Colon (tissue), 2 donors: ENCODE results near the gene SFN.
"Not testable (repeated sequence)": the region's sequence is repeated elsewhere in the genome, so short reads cannot be mapped to it uniquely, and the experiment has no call there.

Experiments used
- FAIRE-seq: peaks from 2 replicates; lab custom pipeline; 2012; peaks lifted over from hg19 to GRCh38; lab: Jason Lieb, UNC
- donor health status: control.
- donor health status: control.

SFN gene

DNA sequence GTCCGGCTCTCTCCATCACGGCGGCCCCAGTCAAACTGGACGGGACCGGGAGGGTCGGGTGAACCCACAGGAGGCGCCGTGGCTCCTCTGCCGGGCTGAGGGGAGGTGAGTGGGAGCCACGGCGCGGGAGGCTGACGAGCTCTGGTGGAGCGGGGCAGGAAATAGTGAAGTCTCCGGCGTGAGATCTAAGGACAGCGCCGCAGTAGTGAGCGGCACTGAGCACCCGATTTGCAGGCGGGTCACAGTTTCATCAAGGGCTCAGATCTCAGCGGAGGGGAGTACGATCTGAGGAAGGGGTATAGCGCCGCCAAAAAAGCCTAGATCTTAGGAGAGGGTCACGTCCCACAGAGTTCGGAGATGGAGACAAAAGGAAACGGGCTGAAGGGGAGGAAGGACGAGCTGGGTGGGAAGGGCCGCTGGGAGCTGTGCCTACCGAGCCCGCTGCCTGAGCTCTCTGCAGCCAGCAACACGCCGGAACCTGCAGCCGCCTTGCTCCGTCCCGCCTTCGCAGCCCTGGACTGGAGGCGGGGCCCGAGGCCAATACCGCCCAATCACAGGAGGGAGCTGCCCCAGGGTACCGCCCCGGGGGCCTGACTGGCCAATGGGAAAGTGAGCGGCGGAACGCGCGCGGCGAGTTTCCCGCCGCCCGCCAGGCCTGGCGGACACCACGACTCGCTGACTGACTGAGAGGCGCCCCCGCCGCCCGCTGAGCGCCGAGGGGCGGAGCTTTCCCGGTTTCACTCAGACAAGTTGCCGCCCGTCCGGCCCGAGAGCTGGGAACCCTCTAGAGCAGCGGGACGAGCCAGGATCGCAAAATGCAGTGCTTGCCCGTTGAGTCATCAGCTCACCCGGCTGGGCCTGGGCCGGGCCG, 1.9 kb downstream of the SFN start:
- no peak for FAIRE-seq

DNA sequence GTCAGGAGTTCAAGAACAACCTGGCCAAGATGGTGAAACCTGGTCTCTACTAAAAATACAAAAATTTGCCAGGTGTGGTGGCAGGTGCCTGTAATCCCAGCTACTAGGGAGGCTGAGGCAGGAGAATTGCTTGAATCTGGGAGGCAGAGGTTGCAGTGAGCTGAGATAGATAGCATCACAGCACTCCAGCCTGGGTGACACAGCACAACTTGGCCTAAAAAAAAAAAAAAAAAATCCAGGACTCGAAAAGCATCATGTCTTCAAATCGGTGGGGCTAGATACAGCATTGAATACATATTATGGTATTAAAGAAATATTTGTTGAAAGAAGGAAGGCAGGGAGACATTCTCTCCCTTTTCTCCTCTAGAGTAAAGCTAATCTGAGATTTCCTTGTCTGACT, 10.1 kb downstream of the SFN start:
- FAIRE-seq = not testable (repeated sequence)

DNA sequence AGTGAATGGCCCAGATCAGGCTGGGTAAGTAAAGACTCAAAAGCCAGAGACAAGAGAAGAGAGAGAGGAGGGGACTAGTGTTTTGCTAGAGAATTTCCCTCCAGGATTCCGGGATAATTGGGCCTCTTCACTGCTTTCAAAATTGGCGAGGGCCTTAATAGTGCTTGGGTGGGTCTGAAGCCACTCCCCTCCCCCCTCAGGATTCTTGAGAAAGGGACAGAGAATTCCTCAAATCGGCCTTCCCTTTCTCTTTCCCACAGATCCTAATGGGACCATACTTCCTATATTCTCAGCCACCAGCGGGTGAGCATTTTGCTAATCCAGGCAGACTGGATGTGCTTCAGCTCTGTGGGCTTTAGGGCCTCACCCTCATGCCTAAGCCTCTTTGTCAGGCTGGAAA, 11.9 kb downstream of the SFN start:
- FAIRE-seq = no peak

- no peak for FAIRE-seq
These were observed 14.4 kb downstream of the SFN start for GRCh38 chr1:26877326-26877725.

DNA sequence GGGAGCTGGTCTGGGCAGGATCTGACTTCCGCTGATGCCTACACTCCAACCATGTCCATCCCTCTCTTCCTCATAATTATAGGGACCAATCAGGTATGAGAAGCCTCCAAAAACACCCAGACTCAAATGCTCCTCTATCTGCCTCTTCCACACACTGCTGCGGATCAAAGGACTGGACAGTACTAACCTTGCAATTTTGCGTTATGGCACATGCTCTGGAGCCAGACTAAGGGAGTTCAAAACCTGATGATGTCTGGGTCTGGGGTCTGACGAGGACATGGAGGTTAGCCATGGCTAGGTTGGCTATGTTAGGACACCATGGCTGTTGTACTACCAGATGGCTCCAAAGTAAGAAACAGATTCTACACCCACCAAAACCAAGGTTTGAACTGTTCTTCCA, 16.8 kb downstream of the SFN start:
- no peak for FAIRE-seq

GRCh38 chr1:26881611-26882010, 18.7 kb downstream of the SFN start:
- not testable (repeated sequence) for FAIRE-seq

GRCh38 chr1:26882696-26883463, 19.9 kb downstream of the SFN start:
- FAIRE-seq = no peak

DNA sequence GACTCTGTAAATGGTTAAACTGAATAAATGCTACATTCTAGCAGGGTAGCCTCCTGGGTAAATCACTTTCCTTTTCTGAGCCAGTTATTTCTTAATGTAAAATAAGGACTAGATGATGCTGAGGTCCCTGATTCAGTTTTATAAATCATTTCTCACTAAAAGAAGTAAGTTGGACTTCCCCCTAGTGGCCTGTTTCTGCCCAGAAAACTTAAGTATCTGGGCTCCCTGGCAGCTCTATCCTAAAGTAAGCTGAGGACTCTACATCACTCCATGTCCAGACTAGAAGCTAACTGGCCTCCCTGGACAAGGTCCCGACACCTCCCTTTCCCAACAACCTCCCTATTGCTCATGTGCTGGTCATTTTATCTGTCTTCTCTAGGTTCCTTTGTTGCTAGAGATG, 24.2 kb downstream of the SFN start:
- no peak for FAIRE-seq

DNA sequence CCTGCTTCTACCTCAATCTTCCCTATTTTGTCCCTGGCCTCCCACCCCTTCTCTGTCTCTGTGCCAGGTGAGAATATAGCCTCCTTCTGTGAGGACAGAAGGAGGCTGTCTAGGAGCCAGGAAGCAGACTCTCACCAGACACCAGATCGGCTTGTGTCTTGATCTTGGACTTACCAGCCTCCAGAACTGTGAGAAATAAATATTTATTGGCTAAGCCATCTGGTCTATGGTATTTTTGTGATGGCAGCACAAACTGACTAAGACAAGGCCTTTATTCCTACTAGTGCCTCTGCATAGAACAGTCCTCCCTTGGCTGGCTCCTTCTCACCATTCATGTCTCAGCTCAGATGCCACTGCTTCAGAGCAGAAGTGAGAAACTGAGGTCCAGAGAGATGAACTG, 25.3 kb downstream of the SFN start:
- FAIRE-seq = no peak

GRCh38 chr1:26889551-26890466, 26.9 kb downstream of the SFN start, which contains the start of gene GPN2:
Gene GPN2 (minus strand): TSS chr1:26890283. CDS start chr1:26890096, 187 bp downstream.
- no peak for FAIRE-seq

- FAIRE-seq = no peak
These were observed 27.5 kb downstream of the SFN start for GRCh38 chr1:26890467-26890796.

- no peak for FAIRE-seq
These were observed 31.3 kb downstream of the SFN start for GRCh38 chr1:26894263-26894662.

GRCh38 chr1:26897351-26897750, 34.4 kb downstream of the SFN start:
- no peak for FAIRE-seq

DNA sequence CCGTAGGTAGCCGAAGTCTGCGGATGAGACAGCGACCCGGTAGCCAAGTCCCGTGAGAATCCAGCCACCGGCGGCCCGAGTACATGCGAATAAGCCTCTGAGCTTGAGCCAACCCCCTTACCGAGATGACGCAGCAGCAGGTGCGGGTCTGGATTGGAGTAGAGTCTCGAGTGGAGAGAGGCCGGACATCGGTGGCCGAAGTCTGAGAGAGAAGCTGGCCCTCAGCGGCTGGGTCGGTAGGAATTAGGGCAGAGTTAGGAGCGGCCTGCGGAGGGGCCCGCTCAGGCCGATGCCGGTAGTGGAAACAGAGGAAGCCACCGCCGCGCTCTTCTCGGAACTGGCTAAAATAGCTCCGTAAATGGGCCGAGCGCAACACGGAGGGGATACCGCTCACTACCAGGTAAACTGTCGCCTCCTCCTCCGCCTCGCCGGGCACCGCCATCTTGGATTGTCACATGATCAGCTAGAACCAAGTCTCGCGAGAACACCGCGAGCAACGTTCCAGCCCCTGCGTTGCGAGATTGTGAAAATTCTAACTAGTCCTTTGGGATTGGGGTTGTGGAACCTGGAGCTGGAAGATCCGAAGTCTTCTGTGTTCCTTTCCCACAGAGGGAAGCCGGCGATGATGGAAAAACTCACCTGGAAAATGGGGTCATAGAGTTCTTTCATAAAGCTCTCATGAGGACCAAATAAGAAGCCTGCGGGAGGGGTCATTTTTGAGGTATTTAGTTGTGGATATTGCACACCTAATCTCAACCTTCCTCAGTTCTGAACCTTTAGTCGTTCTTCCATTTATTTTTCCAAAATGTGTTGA, 37.3 kb downstream of the SFN start, which contains the start of gene GPATCH3:
GPATCH3 (minus strand) TSS at position 467 of the 814 bp plus-strand sequence; CDS start at position 442, 25 bp downstream.
- no peak for FAIRE-seq

- no peak for FAIRE-seq
These were observed 38.0 kb downstream of the SFN start for GRCh38 chr1:26900815-26901511.

GRCh38 chr1:26907071-26907917, 44.3 kb downstream of the SFN start:
- FAIRE-seq = no peak

DNA sequence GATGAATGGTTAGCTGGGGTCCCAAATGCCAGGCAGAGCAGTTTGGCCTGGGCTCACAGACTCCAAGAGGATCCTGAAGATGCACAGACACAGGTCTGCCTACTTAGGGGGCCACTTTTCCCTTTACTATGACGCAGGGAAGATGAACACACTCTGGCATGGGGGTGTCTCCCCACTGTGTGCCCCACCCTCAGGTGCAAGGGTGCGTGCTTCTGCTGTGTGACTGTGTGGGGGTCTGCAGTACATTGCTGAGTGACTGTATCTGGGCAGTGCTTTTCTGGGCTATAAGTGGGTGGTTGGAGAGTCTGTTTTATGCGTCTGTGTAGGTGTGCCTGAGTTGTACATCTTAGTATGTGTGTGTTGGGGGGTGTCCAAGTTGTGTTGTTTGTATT, 47.0 kb downstream of the SFN start:
- no peak for FAIRE-seq

GRCh38 chr1:26910343-26911160, 47.6 kb downstream of the SFN start:
- no peak for FAIRE-seq
